ENCODE measurements around the gene ANTXR1.

Gene ANTXR1

DNA sequence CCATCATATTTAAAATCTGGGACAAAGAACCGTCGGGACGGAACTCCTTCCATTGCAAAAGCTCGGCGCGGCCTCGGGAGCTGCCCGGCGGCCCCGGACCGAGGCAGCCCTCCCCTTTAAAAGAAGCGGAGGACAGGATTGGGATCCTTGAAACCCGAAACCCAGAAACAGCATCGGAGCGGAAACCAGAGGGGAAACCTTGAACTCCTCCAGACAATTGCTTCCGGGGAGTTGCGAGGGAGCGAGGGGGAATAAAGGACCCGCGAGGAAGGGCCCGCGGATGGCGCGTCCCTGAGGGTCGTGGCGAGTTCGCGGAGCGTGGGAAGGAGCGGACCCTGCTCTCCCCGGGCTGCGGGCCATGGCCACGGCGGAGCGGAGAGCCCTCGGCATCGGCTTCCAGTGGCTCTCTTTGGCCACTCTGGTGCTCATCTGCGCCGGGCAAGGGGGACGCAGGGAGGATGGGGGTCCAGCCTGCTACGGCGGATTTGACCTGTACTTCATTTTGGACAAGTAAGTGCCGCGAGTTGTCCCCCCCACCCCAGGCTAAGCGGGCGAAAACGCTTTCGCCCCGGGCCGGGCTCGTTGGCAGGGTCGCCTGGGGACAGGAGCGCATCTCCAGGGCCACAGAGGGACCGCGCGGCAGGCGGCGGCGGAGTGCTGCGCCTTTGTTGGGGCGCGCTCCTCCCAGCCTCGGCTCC is at the start of gene ANTXR1:
TSS of gene ANTXR1 (plus strand) at position 38 of the 698 bp plus-strand sequence. CDS start at position 359, 321 bp downstream.
- no peak for DNase-seq (ENCODE audit: low read depth in 2 of 2)

GRCh38 chr2:68964282-68964681 is 48.7 kb upstream of the ANTXR1 start:
- DNase-seq (ENCODE audit: low read depth in 2 of 2): no peak

DNA sequence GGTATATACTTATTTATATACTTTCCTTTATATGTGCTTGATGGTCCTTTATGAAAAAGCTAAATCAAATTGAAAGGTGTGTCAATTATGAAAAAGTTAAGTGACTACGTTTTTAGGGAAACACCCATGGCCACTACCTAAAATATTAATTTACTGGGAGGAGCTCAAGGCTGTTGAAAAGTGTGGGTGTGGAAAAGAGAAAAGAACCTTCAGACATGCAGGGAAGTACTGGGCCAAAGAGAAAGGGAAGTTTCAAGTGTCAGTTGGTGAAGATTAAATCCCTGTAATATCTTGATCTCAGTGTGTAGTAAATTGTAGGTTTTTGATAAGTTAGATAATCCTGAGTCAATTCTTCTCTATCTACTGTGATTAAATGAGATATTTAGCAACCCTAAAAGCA is 44.8 kb upstream of the ANTXR1 start:
- DNase-seq (ENCODE audit: low read depth in 2 of 2): no peak

GRCh38 chr2:68969736-68970490 is 43.1 kb upstream of the ANTXR1 start:
- no peak for DNase-seq (ENCODE audit: low read depth in 2 of 2)

DNA sequence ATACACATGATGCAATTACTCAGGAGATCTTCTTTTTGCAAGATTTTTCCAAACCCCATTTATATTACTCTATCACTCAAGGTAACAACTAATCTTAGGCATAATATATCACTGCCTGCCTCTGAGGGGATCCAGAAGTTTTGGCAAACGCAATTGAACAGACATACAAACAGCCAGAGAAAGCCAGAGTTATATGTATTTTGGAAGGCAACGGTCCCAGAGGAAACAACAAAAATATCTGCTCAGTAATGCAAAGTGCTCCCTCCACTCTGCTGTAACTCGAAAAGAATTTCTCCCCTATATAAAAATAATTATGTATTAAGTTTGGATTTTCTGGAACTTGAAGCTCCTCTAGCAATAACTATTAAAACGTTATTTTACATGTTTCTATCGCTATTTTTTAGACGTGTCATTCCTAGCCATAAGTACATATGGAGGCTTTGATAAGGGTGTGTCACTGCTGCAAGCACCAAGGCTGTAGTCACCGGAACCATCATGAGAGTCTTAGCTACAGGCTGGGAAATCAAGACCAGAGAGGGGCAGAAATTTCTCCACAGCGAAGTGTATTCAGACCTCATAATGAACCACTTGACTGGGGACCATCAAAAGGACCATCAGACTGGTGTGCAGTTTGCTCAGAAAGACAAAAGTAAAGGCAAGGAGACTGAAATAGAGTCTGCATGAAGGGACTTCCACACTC is 42.3 kb upstream of the ANTXR1 start:
- no peak for DNase-seq (ENCODE audit: low read depth in 2 of 2)

DNA sequence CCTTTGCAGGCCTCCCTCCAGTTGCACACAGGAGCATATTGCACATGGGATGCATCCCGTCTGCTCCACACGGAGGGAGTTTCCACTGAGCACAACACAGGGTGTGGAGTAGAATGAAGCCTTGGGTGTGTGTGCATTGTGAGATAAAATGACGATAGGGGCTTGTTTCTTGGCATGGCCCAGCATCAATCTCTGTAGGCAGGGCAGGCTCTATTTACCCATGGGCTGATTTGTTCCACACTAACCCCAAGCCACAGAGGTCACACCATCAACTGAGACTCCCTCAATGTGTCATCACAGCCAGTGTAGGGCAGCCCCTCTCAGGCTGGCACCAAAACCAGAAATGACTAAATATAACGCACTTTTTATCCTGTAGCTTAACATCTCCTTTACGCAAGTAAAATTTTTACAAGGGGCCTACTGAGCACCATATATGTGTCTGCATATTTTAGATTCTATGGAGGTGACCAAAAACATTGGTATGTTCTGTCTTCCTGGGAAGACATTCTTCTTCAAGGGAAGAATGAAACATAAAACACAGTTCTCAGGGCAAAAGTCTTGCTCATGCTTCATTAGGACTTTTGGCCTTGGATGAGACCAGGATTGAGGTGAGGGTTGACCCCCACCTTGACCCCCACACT is 41.3 kb upstream of the ANTXR1 start:
- DNase-seq (ENCODE audit: low read depth in 2 of 2): no peak

DNA sequence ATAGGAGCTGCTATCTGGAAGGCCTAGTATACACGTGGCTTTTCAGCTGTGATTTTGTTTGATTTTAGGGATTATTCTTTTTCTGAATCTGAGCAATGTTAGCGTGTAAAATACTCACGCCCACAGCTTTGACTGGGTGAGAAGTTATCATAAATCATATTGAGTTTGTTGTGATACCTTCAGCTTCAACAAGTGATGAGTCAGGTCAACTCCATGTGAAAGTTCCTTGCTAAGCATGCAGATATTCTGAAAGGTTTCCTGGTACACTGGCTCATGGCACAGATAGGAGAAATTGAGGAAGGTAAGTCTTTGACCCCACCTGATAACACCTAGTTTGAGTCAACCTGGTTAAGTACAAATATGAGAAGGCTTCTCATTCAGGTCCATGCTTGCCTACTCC is 38.7 kb upstream of the ANTXR1 start, which contains the start of gene GKN1:
TSS of gene GKN1 (plus strand) at position 386 of the 400 bp plus-strand sequence. CDS start 42 bp downstream, outside the sequence.
- no peak for DNase-seq (ENCODE audit: low read depth in 2 of 2)

DNA sequence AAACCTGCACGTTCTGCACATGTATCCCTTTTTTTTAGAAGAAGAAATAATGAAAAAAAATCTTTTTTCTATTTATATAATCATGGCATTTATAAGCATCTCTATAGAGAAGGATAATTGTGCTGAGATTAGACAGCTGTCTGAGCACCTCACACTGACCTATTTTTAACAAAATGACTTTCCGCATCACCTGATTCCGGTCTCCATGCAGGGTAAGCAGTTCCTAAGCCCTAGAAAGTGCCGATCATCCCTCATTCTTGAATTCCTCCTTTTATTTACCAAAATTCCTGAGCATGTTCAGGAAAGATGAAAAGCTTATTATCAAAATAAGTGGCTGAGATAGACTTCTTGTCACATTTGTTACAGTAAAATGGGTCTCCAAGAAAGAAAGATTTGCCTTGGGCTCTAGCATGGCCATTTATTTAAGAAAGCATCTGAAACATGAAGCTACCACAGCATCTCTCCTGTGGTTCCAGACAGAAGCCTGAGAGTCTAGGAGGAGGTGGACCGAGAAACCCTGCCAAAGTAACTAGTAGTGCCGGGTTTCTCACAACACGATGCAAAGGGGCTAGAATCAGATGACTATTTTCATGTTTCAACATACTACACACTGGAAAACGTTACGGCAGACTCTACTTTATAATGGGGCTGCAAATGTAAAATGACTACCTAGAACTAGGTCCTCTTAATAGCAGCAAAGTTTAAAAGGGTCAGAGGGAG is 37.9 kb upstream of the ANTXR1 start:
- DNase-seq (ENCODE audit: low read depth in 2 of 2): no peak

GRCh38 chr2:68975844-68976243 is 37.1 kb upstream of the ANTXR1 start:
- no peak for DNase-seq (ENCODE audit: low read depth in 2 of 2)

DNA sequence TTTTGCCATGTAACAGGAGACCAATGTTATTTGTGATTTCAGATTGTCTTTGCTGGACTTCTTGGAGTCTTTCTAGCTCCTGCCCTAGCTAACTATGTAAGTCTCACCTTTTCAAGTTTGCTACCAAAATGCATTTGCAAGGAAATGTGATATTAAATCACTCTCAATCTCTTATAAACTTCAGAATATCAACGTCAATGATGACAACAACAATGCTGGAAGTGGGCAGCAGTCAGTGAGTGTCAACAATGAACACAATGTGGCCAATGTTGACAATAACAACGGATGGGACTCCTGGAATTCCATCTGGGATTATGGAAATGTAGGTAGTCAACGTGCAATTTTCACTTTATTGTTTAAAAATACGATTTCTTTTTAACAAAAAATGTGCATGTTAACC is 35.5 kb upstream of the ANTXR1 start:
- DNase-seq (ENCODE audit: low read depth in 2 of 2): no peak

GRCh38 chr2:68978098-68978497 is 34.9 kb upstream of the ANTXR1 start:
- no peak for DNase-seq (ENCODE audit: low read depth in 2 of 2)

- DNase-seq (ENCODE audit: low read depth in 2 of 2): no peak
Observed at GRCh38 chr2:68980956-68981355, 32.0 kb upstream of the ANTXR1 start.

GRCh38 chr2:68987021-68987503 is 25.9 kb upstream of the ANTXR1 start:
- DNase-seq (ENCODE audit: low read depth in 2 of 2): no peak

DNA sequence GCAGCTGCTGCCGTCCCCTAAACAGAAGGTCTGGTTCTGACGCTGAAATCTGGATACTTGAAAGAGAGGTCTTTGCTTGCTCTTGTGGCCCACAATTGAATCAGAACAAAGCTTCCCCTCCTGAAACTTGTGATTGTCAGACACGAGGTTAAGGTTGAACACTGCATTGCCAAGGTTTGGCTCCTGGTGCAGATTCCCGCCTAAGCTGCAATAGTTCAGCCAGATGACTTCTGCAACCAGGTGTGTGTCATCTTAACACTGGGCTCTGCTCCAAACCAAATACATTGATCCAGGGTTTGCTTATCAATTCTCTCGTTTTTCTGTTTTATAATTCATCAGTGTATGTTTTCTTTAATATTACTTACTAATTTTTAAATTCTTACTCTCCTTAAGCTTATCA is 23.9 kb upstream of the ANTXR1 start:
- no peak for DNase-seq (ENCODE audit: low read depth in 2 of 2)

- no peak for DNase-seq (ENCODE audit: low read depth in 2 of 2)
Observed at GRCh38 chr2:68992341-68992740, 20.6 kb upstream of the ANTXR1 start.

- no peak for DNase-seq (ENCODE audit: low read depth in 2 of 2)
Observed at GRCh38 chr2:68992933-68993332, 20.0 kb upstream of the ANTXR1 start.

GRCh38 chr2:68993660-68994059 is 19.3 kb upstream of the ANTXR1 start:
- no peak for DNase-seq (ENCODE audit: low read depth in 2 of 2)

DNA sequence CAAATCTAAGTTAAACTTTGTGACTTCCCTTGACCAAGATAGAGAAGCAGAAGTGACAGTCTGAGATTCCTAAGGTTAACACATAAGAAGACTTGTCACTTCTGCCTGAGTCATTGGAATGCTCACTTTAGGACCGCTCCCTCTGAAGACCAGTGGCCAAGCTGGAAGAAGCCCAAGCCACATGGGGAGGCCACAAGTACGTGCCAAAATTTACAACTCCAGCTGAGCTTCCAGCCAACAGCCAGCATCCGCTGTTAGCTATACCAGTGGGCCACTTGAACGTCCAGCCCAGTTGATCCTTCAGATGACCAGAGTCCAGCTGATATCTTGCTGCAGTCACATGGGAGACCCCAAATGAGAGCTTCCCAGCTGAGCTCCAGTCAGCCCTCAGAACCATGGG is 18.1 kb upstream of the ANTXR1 start:
- DNase-seq (ENCODE audit: low read depth in 2 of 2): no peak

DNA sequence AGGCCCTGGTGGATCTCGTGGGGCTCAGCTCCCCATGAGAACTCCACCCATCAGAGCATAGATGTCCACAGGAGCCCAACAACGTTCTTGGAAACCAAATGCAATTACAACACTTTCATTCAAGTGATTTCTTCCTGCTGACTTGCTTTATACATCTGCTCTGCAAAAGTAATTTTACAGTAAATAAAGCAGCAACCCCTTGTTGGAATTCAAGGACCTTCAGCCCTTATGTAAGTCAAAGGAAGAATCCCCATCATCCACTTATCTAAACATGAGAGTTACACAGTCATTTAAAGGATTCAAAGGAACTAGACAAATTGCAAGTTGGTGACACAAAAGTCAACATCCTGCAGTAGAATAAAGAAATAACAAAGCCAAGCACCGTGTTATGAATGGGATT is 17.1 kb upstream of the ANTXR1 start:
- no peak for DNase-seq (ENCODE audit: low read depth in 2 of 2)

- no peak for DNase-seq (ENCODE audit: low read depth in 2 of 2)
Observed at GRCh38 chr2:68997401-68997800, 15.6 kb upstream of the ANTXR1 start.

DNA sequence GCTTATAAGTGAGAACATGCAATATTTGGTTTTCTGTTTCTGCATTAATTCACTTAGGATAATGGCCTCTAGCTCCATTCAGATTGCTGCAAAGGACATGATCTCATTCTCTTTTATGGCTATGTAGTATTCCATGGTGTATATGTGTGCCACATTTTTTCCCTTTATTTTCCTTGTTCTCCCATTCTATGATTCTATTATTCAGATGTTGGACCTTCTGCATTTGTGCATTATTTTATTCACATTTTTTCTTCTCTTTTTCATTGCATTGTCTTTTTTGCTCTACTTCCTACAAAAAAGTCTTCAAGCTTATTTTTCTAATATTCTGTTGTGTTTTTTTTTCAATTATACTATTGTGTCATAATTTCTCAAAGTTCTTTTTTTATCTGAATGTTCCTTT is 11.1 kb upstream of the ANTXR1 start:
- DNase-seq (ENCODE audit: low read depth in 2 of 2): no peak

All from stimulated activated CD8-positive, alpha-beta memory T cell treated with anti-CD3 and anti-CD28 coated beads, Interleukin-15, amount 100 ng/mL, for 4 hours (primary cell).